ENCODE results near the gene CACNG3. TPM values are rescaled to one million over a fixed set of nuclear protein-coding genes. Genes with fewer than 3 reads are reported as not detected.
"Not testable (repeated sequence)": the region's sequence is repeated elsewhere in the genome, so short reads cannot be mapped to it uniquely, and the experiment has no call there.

CACNG3 gene
- total RNA-seq, result not detected in 2 replicates

DNA sequence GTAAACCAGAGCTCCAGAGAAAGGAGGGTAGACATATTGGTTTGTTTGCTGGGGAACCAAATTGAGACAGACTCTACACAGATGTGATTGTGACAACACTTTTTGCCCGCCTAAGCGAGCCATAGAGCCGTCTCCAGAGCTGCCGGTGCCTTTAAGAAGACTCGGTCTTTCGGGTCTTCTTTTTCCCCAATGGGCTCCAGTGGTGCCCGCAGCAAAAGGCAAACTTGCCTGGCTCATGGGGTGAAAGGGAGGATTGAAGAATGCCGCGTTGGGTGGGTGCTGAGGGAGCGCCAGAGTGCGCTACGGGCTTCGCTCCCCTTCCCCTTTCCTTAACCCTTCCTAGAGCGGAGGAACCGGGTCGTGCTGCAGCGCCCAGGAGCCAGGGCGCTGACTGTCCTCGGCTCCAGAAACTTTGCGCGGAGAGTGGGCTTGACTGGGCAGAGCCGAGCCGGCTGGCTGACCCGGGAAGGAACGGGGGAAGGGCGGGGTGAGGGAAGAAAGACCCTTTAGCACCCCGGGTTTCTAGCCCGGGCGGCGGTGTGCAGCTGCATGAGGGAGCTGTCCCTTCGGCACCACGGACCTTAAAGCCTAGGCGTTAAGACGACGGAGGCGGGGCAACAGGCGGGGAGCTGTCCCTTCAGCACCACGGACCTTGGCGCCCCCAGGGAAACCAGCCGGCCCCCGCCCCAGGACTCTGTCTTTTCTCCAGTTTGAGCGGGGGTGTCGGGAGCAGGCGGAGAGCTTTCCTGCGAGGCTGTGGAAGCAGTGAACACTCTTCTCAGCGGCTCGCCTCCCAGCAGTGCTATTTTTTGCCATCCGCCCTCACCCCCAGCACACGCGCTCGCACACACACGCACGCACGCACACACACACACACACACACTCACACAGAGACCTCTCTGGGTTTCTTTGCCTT lies at the start of gene CACNG3:
CACNG3 (plus strand) TSS at position 880 of the 916 bp plus-strand sequence. CDS start 420 bp downstream, outside the sequence.
- peak; percentile 69 for DNase-seq

DNA sequence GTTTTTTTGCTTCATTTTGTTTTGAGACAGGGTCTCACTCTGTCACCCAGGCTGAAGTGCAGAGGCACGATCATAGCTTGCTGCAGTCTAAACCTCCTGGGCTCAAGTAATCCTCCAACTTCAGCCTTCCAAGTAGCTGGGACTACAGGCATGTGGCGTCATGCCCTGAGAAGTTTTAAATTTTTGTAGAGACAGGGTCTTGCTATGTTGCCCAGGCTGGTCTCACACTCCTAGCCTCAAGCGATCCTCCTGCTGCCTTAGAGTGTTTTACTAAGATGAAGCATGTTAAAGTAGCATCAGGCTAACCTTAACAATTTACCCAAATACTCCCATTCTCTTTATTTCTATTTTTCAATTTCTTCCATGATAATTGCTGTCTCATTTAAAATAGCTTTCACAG lies 49.2 kb upstream of the CACNG3 start:
- no peak for DNase-seq

DNA sequence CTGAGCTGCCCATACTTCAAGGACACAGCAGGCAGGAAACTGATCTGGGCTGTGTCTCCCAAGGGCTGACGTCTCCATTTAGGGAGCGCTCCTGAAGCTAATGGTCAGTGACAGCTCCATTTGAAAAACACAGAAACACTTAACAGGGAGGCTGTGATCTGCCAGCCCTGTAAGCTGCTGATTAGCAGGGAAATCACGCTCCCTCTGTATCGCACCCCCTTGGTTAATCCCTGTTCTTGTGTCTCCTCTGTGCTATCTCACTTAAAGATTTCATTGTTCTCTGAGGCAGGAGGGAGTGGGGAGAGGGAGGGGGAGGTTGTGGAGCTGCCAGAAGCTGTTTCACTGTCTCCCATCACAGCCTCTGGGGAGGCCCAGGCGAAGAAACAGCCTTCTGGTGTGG lies 47.4 kb upstream of the CACNG3 start:
- no peak for DNase-seq

DNA sequence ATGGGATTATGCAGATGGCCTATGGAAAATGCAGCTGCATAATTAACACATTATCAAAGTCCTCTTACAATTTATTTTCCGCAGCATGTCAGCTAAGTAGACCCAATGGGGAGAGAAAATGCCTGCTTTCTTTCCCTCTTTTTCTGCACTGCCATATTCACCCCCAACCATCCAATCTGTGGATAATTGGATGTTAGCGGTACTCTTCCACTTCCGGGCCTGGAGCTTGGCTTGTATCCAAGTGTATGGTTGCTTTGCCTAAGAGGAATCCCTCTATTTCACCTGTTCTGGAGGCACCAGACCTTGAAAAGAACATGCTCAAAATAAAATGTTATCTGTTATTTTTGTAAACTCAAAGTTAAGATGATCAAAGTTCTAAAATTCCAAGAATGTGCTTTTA lies 41.1 kb upstream of the CACNG3 start:
- DNase-seq, result no peak

DNA sequence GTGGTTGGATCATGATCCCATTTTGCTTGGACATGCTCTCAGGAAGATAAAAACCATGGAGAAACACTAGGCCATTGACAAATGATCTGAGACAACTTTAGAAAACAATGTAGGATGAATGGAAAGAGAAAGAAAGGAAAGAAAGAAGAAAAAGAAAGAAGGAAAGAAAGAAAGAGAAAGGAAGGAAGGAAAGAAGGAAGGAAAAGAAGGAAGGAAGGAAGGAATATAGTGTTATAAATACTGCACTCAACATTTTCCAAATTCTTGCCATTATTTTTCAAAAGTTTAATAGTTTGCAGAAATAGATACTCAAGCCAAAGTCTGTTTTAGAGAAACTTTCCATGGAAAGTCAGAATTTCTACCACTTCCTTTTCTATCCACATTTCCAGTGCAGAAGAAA lies 39.2 kb upstream of the CACNG3 start:
- no peak for DNase-seq

DNA sequence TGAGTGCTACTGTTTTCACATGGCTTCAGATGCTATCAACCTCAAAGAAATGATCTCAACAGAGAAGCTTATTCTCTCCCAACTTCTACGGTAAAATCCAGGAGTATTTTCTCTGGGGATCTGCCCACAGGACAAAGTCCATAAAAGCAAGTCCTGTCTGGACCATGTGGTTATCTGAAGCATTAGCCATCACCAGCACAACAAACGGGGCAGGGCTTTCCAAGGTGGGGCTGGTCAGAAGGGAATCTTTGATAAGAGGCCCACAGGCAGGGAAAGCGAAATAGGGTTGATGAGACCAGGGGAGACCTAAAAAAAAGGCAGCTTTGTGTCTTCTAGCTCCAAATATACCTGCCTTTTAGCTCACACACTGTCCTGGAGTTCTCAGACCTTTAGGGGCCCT lies 38.7 kb upstream of the CACNG3 start:
- DNase-seq, result no peak

DNA sequence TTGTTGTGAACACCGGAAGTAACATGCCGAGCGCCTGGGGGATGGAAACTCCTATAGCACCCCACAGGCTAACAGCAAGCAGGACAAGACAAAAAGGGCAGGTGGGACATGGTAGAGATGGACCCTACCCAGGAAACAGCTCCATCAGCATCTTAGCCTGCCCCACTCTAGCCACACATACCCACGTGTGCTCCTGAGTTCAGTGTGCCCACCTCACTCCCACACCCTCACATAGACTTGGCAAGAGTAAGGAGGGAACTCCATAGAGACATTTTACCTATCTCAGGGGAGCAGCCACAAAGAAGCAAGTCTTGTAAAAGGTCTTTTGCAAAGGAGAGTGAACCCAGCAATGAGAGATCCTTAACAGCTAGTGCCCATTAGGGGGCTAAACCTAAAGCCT lies 37.8 kb upstream of the CACNG3 start:
- DNase-seq, result no peak

DNA sequence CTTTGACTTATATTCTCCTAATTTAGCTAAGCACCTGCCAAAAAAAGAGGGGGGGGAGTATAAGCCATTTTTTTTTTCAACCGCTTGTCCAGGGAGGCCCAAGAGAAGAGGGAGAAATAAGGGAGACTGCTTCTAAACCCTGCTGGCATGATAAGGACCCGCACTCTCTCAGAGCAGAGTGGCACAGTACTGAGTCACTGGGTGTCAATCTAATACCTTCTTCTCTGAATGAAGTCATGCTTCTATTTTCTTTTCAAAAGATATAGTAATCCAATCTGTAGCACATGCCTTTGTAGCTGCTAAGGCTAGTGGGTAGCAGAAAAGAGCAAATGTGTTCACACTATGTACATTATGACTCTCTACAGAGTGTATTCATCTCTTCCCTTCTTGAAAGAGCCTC lies 34.9 kb upstream of the CACNG3 start:
- no peak for DNase-seq

DNA sequence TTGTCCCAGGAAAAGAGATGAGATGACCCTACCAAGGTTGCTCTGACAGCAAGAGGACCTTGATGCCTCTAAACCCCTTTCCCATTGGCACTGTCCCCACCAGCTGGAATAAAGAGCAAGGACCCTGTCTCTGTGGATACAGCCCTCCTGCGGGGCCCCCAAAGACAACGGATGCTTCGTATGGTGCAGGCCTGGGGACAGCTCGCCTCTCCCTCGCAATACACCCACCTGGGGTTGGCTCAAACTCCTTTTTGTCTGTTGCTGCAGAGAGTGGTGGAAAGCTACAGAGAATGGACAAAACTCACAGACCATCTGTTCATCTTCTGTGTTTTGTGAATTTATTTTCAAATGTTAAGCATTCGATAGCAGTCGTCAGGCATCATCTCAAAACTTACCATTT lies 27.6 kb upstream of the CACNG3 start:
- no peak for DNase-seq

DNA sequence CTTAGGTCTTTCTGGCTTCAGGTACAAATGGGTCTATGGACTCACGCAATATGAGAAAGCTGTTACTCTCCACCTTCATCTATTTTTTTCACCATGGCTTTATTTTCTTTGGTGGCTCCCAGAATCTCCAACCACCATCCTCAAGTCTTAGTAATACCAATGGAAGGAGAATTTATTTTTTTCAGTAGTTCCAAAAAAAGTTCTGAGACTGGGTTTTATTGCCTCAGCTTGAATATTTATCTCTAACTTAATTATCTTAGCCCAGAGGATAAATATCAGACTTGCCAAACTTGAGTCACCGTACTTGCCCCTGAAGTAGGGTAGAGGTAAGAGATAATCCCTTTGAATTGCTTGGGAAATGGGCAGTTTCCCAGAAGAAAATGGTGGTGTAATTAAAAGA lies 23.2 kb upstream of the CACNG3 start:
- DNase-seq, result no peak

DNA sequence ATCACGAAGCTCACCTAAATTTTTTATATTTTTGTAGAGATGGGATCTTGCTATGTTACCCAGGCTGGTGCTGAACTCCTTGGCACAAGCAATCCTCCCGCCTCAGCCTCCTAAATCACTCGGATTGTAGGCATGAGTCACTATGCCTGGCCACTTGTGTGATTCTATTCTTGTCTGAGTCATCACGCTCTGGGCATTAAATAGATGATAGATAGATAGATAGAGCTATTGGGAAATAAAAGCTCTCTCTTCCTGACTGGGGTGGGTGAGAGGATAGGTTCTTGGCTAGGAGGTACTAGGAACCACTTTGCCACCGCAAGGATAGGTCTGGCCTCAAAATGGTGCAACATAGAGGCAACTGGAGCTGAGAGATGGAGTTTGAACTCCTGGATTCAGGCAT lies 21.4 kb upstream of the CACNG3 start:
- no peak for DNase-seq

DNA sequence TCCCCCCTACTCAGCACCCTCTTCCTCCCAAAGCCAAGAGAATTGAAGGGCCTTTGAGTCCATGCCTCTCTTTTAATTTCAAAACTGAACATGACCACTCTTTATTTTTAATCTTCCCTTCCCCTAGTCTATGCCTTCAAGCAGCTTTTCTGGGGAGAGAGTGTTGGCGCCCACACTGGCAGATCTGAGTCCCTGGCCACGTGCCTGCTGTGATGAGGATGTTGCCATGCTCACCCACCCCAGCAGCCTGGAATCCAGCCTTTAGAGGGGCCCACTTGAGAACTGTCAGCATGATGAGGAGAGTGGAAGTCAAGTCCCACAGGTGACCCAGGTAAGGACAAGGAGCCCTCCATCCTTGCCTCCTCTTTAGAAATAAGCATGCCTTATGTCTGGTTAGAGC lies 20.3 kb upstream of the CACNG3 start:
- DNase-seq, result no peak

DNA sequence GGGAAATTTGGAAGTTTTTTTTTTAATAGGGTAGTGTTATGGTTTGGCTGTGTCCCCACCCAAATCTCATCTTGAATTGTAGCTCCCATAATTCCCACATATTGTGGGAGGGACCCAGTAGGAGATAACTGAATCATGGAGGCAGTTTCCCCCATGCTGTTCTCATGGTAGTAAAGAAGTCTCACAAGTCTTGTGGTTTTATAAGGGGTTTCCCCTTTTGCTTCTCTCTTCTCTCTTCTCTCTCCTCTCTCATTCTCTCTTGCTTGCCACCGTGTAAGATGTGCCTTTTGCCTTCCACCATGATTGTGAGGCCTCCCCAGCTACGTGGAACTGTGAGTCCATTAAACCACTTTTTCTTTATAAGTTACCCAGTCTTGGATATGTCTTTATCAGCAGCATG lies 17.3 kb upstream of the CACNG3 start:
- not testable (repeated sequence) for DNase-seq

DNA sequence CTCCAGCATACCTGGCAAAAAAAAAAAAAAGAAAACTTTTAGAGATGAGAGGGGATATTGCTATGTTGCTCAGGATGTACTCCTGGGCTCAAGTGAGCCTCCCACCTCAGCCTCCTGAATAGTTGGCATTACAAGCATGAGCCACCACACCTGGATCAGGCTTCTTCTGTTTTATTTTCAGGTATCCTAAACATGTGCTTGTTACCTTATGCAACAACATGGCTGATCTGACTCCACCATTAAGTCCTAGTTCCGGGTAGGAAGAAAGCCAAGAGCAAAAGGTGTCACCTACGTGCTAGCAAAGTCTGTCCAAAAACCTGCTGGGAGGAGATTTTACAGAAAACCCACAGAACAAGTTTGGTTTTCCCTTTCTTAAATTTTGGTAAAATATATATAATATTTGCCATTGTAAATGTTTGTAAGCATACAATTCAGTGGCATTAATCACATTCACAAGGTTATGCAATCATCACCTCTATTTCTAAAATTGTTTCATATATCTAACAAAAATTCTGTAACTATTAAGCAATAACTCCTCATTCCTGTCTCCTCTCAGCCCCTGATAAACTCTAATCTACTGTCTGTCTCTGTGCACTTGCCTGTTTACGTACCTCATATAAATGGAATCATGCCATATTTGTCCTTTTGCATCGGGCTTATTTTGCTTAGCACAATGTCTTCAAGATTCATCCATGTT lies 9.1 kb upstream of the CACNG3 start:
- no peak for DNase-seq

DNA sequence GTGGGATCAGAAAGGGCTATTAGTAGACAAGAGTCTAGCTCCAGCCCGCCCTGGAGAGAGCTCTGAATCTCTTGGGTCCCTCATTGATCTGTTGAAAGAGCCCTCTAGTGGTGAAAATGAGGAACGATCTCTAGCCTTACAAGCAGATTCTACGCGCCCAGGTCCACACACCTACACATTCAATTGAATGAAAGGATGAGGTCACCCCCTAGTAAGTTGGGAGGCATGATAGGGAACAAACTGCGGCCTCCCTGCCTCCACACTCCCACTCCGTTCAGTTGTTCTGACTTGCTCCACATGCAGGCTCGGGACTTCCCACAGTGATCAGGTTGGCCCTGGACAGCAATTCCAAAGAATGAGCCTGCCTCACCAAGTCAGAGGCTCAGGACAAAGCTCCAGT lies 2.9 kb upstream of the CACNG3 start:
- DNase-seq, result peak; percentile 73

DNA sequence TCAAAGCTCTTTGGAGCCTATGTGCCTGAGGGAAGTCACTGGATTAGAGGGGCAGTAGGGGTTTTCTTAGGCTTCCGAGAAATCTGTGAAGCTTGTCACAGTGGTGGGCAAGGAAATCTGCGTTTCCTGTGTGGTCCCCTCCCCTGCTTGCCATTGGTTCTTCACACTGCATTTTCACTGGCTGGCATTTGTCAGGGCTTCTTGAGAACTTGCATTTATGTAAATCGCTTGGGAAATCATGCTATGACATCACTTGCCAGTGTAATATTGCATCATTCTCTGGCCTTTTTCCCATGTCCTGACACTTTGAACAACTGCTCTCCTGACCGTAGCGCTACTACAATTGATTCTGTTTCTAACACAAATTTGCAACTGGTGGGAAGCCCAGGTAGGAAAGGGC lies 1.8 kb downstream of the CACNG3 start:
- DNase-seq, result no peak

DNA sequence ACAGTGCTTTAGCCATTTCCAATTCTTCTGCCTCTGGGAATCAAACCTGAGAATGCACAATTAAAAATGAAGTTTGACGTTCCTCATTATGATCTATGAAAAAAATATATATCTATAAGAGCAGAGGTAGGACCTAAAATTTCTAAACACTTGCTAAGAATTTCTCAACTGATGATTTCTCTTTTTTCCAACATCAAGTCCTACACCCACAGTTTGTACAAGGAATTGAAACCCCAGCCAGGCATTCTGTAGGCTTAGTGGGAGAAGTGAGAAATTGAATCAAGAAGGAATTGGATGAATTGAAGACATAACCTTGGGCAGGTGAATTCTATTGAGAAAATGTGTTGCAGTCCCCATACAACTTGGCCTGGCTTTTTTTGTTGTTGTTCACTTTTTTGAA lies 2.7 kb downstream of the CACNG3 start:
- DNase-seq, result no peak

DNA sequence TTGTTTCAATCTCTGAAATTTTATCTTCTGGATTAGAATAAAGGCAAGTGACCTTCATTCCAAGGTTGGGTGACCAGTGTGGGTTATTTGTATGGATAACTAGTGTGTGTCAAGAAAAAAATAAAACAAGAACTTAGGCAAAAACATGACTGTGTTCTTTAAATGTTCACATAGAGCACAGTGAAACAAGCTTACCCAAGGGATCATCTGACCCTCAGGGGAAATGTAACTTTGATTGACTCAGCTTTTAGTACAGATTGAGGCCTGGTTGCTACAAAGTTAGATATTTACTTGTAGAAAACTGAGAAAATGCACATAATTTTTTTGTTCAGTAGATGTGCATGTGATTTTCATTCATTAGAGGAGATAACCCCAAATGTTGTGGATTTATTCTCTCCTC lies 6.7 kb downstream of the CACNG3 start:
- DNase-seq, result no peak

DNA sequence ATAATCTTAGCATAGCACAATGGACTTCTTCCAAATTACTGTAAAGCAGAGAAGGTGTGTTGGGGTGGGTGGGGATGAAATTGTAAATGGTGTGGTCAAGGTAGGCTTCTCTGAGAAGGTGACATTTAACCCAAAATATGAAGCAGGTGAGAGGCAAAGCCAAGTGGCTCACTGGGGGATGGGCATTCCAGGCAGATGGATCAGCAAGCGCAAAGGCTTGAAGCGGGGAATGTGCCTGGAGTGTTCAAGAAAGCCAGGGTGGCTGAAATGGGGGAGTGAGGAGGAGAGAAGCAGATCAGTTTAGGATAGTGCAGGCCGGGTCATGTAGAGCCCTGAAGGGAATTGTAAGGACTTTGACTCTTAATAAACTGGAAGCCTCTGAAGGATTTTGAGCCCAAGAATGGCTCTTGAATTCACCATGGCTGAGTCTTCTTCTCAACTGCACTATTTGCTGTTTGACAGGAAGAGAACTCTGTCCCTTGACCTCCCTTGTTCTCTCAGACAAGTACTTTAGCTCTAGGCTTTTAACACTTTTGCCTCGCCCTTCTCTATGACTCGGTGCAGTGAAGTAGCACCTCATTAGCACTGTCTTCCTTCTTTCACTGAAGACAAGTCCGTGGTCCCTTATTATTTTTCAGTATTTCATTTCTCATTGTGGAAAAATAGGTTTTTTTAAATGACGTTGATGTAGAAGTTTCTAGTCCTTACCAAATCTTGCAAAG lies 14.7 kb downstream of the CACNG3 start:
- no peak for DNase-seq

DNA sequence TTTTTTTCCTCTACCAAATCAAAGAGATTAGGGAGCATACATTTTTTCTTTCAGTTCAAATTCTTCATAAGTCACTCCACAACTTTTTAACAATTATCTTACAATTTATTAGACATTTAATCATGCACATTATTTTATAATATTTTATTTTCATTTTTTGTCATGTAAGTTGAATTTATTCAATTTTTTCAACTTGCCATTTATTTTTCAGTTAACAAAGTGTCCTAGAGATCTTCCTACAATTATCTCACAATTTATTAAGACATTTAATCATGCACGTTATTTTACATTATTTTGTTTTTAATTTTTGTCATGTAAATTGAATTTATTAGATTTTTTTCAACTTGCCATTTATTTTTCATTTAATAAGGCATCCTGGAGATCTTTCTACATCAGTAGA lies 16.2 kb downstream of the CACNG3 start:
- DNase-seq, result no peak

DNA sequence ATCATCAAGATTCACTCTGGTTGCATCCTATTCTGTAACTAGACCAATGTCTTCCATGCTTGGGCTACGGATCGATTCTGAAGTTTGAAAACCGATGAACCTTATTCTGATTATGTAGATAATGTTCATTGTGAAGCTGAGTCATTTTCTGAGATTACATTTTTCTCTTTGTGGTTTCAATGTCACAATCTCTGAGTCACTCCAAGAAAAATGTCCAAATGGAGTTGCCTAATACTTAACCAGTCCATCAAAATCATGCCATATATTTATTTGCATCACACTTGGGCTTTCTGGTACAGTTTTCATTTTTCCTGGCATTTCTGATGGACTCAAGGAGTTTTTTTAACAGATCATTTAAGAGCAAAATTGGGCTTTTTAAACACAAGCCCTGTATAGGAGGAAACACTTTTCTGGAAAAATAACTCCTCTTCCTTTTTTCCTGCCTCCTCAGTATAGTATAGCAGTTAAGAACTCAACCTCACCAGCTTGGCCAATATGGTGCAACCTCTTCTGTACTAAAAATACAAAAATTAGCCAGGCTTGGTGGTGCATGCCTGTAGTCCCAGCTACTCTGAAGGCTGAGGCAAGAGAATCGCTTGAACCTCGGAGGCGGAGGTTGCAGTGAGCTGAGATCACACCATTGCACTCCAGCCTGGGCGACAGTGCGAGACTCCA lies 17.5 kb downstream of the CACNG3 start:
- DNase-seq, result no peak

DNA sequence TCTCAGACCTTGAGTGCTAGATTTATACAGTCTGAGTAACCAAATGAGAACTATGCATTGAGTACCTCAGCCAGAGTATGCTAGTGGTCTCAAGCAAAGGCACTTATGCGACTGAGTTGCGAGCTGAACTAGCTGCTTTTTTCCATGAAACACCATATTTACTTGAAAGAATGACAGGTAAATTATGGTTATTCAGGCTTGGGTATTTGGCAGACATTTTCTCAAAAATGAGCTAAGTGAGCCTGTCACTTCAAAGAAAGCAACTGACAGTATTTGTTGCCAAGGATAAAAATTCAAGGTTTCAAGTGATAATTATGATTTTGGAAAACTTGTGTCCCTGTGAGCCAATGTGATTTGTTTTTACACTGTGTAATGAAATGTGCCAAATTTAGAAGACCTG lies 19.3 kb downstream of the CACNG3 start:
- DNase-seq, result no peak

DNA sequence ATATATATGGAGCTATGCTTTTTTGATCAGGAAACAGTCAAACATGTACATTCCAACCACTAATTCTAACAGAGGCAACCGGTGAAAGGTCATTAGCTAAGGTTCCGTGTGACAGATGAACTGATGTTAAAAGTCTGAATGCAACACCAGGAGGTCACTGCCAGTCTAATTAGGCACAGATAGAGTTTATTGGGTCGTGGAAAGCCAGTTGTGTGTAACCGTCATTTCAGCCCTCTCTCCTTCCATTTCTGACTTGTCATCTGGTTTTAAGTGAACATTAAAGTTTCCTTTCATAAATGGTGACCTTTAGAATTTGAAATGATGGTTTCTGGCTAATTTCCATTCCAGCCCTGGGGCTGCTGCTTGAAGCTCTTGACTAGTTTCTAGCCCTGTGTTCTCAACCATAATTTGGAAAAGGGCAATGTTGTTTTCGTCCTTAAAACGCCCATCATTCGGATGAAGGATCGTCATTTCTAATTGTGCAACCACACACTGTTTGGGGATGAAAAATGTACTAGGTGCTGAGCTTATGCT lies 23.9 kb downstream of the CACNG3 start:
- no peak for DNase-seq
